HG03196 (cell line): ENCODE measurements around the gene RERG.

Source experiments
- ATAC-seq: cut with Tn5 transposase; IDR thresholded peaks from one replicate; pipeline ENCODE4 v1.9.1; 2021; ENCODE audit not compliant: unreplicated experiment

RERG gene

GRCh38 chr12:15192720-15193119, 28.5 kb downstream of the RERG start:
- ATAC-seq, result no peak

GRCh38 chr12:15188127-15188526, 33.1 kb downstream of the RERG start:
- ATAC-seq, result no peak

DNA sequence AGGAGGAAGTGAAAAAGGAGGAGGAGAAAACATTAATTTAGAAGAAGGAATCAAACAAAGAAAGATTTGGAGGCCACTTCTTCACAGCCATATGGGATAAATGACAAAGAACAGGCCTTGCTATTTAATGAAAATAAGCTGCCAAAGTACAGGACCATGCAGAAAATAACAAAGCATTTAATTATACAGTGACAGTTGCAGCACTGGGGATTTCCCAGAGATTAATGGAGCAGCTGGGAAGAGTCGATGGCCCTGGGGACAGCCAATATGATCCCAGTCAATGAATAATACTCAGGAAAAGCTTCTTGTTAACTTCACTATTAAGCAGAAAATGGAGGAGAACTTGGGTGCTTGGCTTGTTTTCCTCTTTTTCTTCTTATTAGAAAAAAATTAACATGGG, 34.6 kb downstream of the RERG start:
- ATAC-seq, result no peak

GRCh38 chr12:15184484-15184883, 36.7 kb downstream of the RERG start:
- no peak for ATAC-seq

DNA sequence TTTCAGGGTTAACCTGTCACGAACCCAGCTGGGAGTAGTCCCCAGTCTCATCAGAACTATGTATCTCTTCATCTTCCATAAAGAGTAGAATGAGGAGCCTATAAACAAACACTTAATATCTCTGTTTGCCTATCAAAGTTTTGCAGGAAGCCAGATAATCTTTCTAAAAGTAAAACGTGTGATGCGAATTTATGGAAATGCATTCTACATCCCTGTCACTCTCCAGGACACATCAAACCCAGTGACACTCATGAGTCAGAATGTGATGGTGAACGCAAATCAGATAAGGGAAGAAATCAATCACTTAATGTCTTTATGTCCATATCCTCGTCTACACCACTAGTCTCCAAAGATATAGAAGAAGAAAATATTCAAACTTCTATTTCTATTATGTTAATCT, 37.4 kb downstream of the RERG start:
- no peak for ATAC-seq

GRCh38 chr12:15181017-15181683, 40.1 kb downstream of the RERG start:
- no peak for ATAC-seq

GRCh38 chr12:15180325-15180724, 40.9 kb downstream of the RERG start:
- no peak for ATAC-seq

- ATAC-seq, result no peak
These were observed 41.5 kb downstream of the RERG start for GRCh38 chr12:15179672-15180071.

DNA sequence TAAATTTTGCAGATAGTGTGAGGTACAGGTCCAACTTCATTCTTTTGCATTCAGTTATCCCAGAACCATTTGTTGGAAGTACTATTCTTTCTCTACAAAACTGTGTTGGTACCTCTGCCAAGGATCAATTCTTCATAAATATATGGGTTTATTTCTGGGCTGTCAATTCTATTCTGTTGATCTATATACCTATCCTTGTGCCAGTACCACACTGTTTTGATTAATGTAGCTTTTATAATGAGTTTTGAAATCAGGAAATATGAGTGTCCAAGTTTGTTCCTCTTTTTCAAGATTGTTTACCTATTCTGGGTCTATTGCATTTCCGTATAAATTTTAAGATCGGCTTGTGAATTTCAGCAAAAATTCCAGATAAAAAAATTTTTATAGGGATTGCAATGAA, 48.1 kb downstream of the RERG start:
- no peak for ATAC-seq

DNA sequence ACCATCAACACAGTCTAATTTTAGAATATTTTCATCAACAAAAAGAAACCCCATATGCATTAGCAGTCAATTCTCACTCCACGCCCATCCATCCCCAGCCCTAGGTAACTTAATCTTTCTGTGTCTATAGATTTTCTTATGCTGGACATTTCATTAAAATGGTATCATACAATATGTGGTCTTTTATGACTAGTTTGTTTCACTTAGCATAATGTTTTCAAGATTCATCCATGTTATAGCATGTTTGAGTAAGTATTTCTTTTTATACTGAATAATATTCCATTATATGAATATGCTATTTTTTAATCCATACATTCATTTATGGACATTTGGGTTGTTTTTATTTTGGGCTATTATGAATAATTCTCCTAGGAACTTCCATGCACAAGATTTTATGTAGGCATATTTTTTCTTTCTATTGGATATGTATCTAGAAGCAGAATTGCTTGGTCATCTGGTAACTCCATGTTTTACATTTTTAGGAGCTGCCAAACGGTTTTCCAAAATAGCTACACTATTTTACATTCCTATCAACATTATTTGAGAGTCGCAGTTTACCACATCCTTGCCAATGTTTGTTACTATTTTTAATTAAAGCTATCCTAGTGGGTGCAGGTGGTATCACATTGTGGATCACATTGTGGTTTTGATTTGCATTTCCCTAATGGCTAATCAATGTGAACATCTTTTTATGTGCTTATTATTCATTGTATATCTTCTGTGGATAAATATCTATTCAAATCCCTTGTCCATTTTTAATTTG, 49.0 kb downstream of the RERG start:
- ATAC-seq, result no peak

DNA sequence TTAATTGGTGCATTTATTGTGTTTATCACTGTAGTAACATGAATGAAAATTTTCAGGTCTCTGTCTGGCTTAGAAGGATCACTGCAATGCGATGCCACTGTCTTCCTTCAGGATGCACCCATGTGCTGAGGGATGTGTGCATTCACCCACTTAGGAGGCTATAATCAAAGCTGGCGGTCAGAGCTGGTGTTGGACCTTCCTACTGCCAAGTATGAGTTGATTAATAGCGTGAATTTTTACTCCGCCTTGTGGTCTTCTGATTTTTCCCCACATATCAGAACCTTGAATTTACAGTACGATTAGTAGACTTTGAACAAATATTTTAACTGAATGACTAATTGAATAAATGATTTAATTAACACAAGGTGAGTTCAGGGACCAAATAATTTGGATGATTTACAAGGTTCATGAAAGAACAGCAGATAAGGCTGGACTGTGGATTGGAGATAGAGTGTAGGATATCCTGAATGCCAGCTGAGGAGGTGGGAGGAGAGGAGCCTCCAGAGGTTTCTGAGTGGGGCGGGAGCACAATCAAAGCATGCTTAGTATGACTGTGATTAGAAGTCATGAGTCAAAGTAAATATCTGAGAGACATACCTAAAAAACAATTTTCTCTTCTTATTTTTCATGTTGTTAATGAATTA, 50.1 kb downstream of the RERG start:
- ATAC-seq, result no peak

- ATAC-seq, result no peak
These were observed 53.1 kb downstream of the RERG start for GRCh38 chr12:15168026-15168678.

DNA sequence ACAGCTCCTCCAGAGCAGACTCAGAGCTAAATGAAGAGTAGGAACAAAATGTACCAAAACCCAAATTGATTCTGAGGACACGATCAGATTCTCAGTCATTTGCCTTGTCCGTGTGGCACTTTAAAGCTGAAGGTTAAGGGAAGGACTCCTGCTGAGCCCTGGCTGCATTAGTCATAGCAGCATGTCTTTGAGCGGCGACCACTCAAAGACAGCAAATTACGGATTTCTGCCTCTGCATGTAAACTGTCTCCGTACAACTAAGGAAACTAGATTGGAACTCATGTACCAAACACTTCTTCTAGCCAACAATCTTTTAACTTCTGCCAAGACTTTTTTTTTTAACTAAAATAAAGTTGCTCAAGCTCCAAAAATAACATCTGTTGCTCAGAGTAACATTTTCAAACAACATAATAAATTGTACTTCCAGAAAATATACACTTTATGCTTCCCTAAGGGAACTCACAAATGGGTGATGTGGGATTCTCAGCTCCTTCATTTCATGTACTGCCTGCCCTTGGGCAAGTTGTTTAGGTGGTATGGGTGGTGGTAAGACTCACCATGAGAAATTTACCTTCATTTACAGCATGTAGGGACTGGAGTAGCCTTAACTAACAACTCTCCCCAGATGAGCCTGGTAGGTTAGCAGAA, 56.1 kb downstream of the RERG start:
- no peak for ATAC-seq

- ATAC-seq, result no peak
These were observed 57.9 kb downstream of the RERG start for GRCh38 chr12:15163030-15163976.

DNA sequence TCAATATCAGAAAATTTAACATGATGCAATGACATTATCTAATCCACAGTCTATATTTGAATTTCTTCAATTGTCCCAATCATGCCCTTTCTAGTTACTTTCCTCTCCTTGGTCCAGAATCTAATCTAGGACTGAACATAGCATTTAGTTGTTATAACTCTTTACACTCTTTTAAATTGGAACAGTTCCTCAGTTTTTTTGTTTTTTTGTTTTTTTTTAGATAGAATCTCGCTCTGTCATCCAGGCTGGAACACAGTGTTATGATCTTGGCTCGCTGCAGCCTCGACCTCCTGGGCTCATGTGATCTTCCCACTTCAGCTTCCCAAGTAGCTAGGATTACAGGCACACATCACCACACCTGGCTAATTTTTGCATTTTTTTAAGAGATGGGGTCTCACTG, 63.1 kb downstream of the RERG start:
- no peak for ATAC-seq

DNA sequence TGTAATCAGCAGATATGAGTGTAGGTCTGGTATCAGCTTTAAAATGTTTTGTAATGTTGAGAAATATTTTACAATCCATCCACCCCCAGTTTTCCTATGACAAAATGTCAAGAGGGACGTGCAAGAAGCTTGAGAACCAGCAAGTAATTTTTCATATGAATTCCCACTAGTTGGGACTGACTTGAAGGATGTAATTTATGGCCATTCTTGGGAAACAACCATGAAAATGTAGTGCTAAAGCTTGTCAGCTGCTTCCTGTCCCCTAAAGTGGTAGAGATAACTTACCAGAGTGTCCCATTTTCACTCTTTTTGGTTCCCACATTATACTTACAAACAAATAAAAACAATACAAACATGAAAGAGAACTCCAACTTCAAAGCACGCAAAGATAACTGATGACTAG, 63.9 kb downstream of the RERG start:
- no peak for ATAC-seq

- no peak for ATAC-seq
These were observed 65.9 kb downstream of the RERG start for GRCh38 chr12:15155271-15155670.

- ATAC-seq, result no peak
These were observed 67.1 kb downstream of the RERG start for GRCh38 chr12:15154103-15154502.

DNA sequence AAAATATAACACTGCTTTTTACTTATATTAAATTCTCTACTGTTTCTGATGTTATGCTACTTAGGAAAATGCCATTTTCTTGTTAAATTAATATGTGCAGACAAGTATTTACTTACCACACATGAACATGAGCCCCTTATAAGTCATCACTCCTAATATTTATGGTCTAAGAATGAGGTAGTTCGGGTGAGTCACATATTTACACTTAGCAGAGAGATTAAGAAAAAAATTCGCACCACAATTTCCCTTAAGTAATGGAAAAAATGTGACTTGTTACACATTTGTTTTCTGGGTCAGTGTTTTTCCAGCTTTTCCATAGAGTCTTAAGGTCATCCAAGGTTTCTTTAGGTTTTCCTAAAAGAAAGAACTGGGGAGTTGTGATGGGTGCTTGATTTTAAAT, 68.3 kb downstream of the RERG start:
- ATAC-seq, result no peak

DNA sequence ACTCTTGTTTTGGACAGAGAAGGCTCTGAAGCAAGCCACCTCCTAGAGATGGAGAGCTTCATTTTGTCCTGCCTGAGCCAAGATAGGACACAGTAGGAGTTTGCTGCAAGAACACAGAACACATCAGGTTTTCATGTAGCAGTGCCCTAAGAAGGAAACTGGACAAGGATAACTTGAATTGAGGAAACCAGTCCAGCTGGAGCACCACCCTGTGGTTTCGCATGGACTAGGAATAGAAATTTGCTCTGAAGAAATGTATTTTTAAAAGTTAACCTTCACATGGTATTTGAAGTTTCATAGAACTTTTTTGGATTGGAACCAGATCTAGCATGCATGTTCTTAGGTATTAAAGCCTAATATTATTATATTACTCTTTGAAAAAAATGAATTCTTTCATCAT, 68.8 kb downstream of the RERG start:
- ATAC-seq, result no peak
